Spleen (tissue), 7 donors: ENCODE data around the gene APOBEC3A.

Experiments used
- POLR2A ChIP-seq, 3 donors: fragments of 450-650 bp; IDR thresholded peaks; one replicate each; pipeline ENCODE4 v1.5.1; 2017; ENCODE audit warnings: antibody characterized with exemption in 3 of 3, mild to moderate bottlenecking in 1 of 3
- TF ChIP-seq, protein P1 (sequence below), 11 experiments: fragments of 200-600 bp in 7 of 11; fragments of 450-650 bp in 4 of 11; sonication (generic) in 4 of 11; IDR thresholded peaks in 8 of 11; conservative IDR thresholded peaks in 3 of 11; 1 replicate in 7 of 11; 2 replicates in 4 of 11; pipeline versions ENCODE4 v1.4.0 to v1.8.0; 2016 to 2021; ENCODE audit warnings: antibody characterized with exemption in 11 of 11, inconsistent platforms in 4 of 11, mild to moderate bottlenecking in 1 of 11
- donor health status: DM: no; HTN: no; CAD: no; lungs with moderate emphysema.
- donor health status: DM: no; HTN: no; CAD: no.
- donor health status: DM: no; HTN: no; CAD: no.

DNA sequence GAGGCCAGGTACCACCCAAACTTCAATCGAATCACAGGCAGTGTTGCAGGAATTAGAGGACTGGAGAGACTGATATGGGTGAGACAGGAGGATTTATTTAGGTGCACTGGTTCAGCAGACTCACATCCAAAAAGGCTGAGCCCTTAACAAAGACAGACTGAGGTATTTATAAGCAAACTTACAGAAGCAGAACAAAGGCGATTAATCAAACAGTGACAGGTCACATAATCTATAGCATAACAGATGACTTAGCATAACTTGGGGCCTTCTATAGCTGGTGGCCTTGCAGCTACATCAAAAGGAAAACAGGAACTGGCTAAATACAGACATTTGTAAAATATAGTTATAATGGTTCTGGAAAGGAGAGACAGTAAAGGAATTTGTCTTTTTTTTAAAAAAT is 26.8 kb downstream of the APOBEC3A start:
- TF ChIP-seq, protein P1, sequence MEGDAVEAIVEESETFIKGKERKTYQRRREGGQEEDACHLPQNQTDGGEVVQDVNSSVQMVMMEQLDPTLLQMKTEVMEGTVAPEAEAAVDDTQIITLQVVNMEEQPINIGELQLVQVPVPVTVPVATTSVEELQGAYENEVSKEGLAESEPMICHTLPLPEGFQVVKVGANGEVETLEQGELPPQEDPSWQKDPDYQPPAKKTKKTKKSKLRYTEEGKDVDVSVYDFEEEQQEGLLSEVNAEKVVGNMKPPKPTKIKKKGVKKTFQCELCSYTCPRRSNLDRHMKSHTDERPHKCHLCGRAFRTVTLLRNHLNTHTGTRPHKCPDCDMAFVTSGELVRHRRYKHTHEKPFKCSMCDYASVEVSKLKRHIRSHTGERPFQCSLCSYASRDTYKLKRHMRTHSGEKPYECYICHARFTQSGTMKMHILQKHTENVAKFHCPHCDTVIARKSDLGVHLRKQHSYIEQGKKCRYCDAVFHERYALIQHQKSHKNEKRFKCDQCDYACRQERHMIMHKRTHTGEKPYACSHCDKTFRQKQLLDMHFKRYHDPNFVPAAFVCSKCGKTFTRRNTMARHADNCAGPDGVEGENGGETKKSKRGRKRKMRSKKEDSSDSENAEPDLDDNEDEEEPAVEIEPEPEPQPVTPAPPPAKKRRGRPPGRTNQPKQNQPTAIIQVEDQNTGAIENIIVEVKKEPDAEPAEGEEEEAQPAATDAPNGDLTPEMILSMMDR (IDR thresholded peaks at IDR 0.05 in 8 of 11, conservative IDR thresholded peaks at IDR 0.05 in 3 of 11) = no peak
- no peak for TF ChIP-seq POLR2A (IDR thresholded peaks at IDR 0.05)
